ENCODE measurements around the gene LENG8.

DNA sequence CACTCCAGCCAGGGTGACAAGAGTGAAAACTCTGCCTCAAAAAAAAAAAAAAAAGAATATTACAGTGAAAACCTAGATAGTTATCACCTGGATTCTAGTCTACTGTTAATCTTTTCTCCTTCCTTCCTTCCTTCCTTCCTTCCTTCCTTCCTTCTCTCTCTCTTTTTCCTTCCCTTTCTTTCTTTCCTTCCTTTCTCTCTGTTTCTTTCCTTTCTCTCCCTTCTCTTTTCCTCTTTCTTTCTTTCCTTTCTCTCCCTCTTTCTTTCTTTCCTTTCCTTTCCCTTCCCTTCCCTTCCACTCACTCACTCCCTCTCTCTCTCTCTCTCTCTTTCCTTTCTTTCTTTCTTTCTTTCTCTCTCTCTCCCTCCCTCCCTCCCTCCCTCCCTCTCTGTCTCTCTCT, 43.4 kb upstream of the LENG8 start:
- no peak for TF ChIP-seq EZH2 (IDR thresholded peaks at IDR 0.05; ENCODE audit: borderline replicate concordance, low read depth, low read length, severe bottlenecking)
- TF ChIP-seq, protein P1, sequence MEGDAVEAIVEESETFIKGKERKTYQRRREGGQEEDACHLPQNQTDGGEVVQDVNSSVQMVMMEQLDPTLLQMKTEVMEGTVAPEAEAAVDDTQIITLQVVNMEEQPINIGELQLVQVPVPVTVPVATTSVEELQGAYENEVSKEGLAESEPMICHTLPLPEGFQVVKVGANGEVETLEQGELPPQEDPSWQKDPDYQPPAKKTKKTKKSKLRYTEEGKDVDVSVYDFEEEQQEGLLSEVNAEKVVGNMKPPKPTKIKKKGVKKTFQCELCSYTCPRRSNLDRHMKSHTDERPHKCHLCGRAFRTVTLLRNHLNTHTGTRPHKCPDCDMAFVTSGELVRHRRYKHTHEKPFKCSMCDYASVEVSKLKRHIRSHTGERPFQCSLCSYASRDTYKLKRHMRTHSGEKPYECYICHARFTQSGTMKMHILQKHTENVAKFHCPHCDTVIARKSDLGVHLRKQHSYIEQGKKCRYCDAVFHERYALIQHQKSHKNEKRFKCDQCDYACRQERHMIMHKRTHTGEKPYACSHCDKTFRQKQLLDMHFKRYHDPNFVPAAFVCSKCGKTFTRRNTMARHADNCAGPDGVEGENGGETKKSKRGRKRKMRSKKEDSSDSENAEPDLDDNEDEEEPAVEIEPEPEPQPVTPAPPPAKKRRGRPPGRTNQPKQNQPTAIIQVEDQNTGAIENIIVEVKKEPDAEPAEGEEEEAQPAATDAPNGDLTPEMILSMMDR (IDR thresholded peaks at IDR 0.05; ENCODE audit: borderline replicate concordance, extremely low read depth, low read length, poor library complexity, severe bottlenecking) = no peak
